Sciatic nerve (tissue), 2 donors: ENCODE results near the gene TIAM1. TPM values are rescaled to one million over a fixed set of nuclear protein-coding genes. Genes with fewer than 3 reads are reported as not detected.

Experiments used
- ATAC-seq: fragments of 200-7000 bp; cut with Tn5 transposase; one replicate; pipeline ENCODE4 v1.9.1; 2020; ENCODE audit warnings: mild to moderate bottlenecking, moderate library complexity
- DNase-seq: peaks from one replicate; pipeline ENCODE4 v3.0.0-alpha.2; 2020; ENCODE audit warnings: low spot score
- intact Hi-C: fragments of 100-400 bp; cut with DNase I; formaldehyde crosslinking; loops from one replicate; pipeline ENCODE4 v1.14.2; 2022
- total RNA-seq: library from RNA; stranded (reverse); fragmentation: NEBNext Ultra II Directional; extraction: Animal tissue kit (Norgen Biotek cat#: 25700); gene quantifications from one replicate; pipeline ENCODE4 v1.2.1, GENCODE V29; 2021
- donor health status: DM: no; HTN: no; CAD: no.
- donor health status: DM: no; HTN: no; CAD: no.

TIAM1 gene, protein sequence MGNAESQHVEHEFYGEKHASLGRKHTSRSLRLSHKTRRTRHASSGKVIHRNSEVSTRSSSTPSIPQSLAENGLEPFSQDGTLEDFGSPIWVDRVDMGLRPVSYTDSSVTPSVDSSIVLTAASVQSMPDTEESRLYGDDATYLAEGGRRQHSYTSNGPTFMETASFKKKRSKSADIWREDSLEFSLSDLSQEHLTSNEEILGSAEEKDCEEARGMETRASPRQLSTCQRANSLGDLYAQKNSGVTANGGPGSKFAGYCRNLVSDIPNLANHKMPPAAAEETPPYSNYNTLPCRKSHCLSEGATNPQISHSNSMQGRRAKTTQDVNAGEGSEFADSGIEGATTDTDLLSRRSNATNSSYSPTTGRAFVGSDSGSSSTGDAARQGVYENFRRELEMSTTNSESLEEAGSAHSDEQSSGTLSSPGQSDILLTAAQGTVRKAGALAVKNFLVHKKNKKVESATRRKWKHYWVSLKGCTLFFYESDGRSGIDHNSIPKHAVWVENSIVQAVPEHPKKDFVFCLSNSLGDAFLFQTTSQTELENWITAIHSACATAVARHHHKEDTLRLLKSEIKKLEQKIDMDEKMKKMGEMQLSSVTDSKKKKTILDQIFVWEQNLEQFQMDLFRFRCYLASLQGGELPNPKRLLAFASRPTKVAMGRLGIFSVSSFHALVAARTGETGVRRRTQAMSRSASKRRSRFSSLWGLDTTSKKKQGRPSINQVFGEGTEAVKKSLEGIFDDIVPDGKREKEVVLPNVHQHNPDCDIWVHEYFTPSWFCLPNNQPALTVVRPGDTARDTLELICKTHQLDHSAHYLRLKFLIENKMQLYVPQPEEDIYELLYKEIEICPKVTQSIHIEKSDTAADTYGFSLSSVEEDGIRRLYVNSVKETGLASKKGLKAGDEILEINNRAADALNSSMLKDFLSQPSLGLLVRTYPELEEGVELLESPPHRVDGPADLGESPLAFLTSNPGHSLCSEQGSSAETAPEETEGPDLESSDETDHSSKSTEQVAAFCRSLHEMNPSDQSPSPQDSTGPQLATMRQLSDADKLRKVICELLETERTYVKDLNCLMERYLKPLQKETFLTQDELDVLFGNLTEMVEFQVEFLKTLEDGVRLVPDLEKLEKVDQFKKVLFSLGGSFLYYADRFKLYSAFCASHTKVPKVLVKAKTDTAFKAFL (N-terminal part only)
- 40.2 TPM for total RNA-seq

- ATAC-seq (peak; percentile 95), DNase-seq (peak; percentile 73)
- intact Hi-C loops: no loop called here
Measured at GRCh38 chr21:31343680-31344480, at the start of gene TIAM1. Gene TIAM1, minus strand, starts transcription at chr21:31344261. Its CDS starts 77,289 bp downstream, at chr21:31266972.

- DNase-seq (no peak), ATAC-seq (no peak)
- intact Hi-C loops: no loop called here
Measured at GRCh38 chr21:31387560-31388186, 43.6 kb upstream of the TIAM1 start.

DNA sequence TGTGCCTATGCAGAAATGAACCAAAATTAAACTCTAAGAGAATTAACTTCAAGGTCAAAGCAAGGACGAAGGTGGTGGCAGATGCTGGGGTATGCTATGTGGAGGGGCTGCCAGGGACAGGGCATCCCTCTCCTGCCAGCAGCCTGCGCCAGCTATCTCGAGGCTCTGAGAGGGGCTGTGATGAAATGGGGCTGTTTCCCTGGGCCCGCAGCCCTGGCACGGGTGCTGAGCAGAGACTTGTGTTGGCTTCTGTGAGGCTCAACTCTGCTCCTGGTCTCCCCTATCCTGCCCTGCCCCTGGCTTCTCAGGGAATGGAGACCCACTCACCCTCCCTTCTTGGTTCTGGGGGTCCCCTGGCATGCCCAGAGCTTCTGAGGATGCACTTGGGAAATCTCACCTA, 41.9 kb upstream of the TIAM1 start:
- DNase-seq (no peak), ATAC-seq (no peak)
- intact Hi-C loops: no loop called here

DNA sequence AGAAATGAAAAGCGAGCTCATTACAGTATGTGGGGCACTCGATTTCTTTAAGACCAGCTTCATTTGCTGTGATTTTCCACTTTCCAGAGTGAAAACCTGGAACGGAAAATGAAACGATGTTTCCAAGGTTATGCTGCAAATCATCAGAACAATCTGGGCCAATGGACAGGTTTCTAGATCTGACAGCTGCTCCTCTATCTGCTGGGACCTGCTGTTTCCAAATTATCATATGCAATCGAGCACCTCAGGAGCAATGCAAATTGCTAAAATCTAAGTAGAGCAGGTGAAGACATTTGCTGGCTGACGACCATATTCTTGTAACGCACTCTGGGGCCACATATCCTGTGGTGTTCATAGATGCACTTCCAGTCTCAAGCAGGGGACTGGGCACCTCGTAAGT, 39.7 kb upstream of the TIAM1 start:
- ATAC-seq (no peak), DNase-seq (no peak)
- intact Hi-C loops: no loop called here

GRCh38 chr21:31382060-31382459, 38.0 kb upstream of the TIAM1 start:
- ATAC-seq (no peak), DNase-seq (no peak)
- intact Hi-C loops: no loop called here

DNA sequence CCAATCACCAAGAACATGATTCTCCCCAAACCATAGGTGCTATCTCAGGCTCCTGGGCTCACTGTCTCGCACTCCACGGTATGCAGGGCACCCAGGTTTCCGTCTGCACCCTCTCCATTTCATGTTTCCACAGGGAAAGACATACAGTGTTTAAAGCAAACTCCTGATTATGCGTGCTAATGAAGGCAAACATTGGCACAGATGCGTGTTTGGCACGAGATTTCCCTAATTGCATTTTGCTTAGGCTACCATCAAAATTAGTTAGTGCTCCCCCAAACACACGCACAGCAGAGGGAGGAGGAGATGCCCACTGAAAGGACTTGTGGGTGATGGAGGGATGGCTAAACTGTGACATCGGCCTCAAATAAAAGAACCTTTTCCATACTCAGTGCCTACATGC, 32.2 kb upstream of the TIAM1 start:
- intact Hi-C loops: no loop called here
- ATAC-seq (no peak), DNase-seq (no peak)

- DNase-seq (no peak), ATAC-seq (no peak)
- intact Hi-C loops: no loop called here
Measured at GRCh38 chr21:31374395-31374794, 30.3 kb upstream of the TIAM1 start.

DNA sequence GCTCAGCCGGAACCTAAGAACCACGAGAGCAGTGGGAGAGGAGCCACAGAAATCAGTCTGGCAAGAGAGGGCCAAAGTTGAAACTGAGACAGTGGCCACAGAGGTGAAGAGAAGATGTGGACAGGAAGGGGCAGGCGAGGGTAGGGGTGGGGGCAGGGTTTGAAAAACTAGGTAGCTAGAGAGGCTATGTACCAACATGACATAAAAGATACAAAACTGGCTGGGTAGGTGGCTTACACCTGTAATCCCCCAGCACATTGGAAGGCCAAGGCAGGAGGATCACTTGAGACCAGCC, 28.4 kb upstream of the TIAM1 start:
- intact Hi-C loops: no loop called here
- DNase-seq: no peak
- no peak for ATAC-seq

- DNase-seq: no peak
- intact Hi-C loops: no loop called here
- peak; percentile 49 for ATAC-seq
Measured at GRCh38 chr21:31371715-31372470, 27.8 kb upstream of the TIAM1 start.

- intact Hi-C loops: no loop called here
- DNase-seq (no peak), ATAC-seq (peak; percentile 84)
Measured at GRCh38 chr21:31370893-31371544, 27.0 kb upstream of the TIAM1 start.

GRCh38 chr21:31370281-31370892, 26.3 kb upstream of the TIAM1 start:
- intact Hi-C loops: no loop called here
- peak; percentile 6 for ATAC-seq
- DNase-seq: no peak

- ATAC-seq: no peak
- intact Hi-C loops: no loop called here
- no peak for DNase-seq
Measured at GRCh38 chr21:31368361-31368760, 24.3 kb upstream of the TIAM1 start.

GRCh38 chr21:31367801-31368200, 23.7 kb upstream of the TIAM1 start:
- ATAC-seq (no peak), DNase-seq (no peak)
- intact Hi-C loops: no loop called here

- ATAC-seq (no peak), DNase-seq (no peak)
- intact Hi-C loops: no loop called here
Measured at GRCh38 chr21:31366825-31367224, 22.8 kb upstream of the TIAM1 start.

DNA sequence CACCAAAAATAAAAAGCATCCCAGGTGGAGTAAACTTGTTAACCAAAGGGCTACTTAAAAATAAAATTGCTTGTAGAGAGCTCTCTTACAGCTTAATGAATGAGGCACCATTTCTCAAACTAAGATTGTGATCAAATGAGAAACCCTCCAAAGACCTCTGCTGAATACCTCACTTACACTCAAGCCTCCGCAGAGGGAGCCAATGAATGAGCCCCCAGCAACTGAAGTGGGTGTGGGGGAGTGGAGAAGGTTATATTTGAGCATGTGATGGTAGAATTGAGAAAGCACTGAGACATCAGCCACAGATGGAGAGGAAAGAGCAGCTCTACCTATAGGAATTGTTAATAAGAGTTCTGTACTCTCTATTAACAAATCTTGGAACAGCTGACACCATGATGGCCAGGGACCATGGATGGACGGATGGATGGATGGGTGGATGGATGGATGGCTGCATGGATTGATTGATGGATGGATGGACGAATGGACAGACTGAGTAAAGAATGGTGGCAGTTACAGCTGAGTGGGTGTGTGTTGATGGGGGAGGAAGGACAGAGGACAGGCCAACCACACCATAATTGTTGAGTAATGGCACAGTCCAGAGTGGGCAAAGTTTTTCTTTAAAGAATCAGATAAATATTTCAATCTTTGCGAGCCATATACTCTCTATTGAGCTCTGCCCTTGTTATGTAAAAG, 20.3 kb upstream of the TIAM1 start:
- ATAC-seq: no peak
- DNase-seq: no peak
- intact Hi-C loops: no loop called here

GRCh38 chr21:31363720-31364119, 19.7 kb upstream of the TIAM1 start:
- no peak for DNase-seq
- intact Hi-C loops: no loop called here
- no peak for ATAC-seq
